ENCODE results near the gene ZNF516.

ZNF516 gene

GRCh38 chr18:76433788-76434187 is 61.3 kb downstream of the ZNF516 start:
- Histone ChIP-seq H2AFZ (ENCODE audit: low read depth, low read length) (no peak overlapping the region), H3K4me1 (ENCODE audit: insufficient read depth, low read length) (no peaks in the 10 kb centered on the region), H3K9ac (ENCODE audit: low read depth, low read length) (no peak overlapping the region), H3K27ac (ENCODE audit: low read length) (no peak overlapping the region), H3K4me3 (ENCODE audit: low read depth in 1 of 2, low read length in 2 of 2) (no peak overlapping the region), H3K79me2 (ENCODE audit: insufficient read depth, low read length) (no peaks in the 10 kb centered on the region), H3K4me2 (ENCODE audit: insufficient read depth, low read length) (no peak overlapping the region), H4K20me1 (ENCODE audit: insufficient read depth, low read length) (no peaks in the 10 kb centered on the region), H3K9me3 (ENCODE audit: insufficient read depth, low read length, severe bottlenecking) (no peaks in the 10 kb centered on the region), H3K27me3 (ENCODE audit: insufficient read depth, low read length, poor library complexity) (no peaks in the 10 kb centered on the region), H3K36me3 (ENCODE audit: insufficient read depth, low read length) (no peaks in the 10 kb centered on the region)
- ATAC-seq (ENCODE audit: insufficient read depth, low read depth), result no peak
- no peak for DNase-seq
- TF ChIP-seq CTCF (IDR thresholded peaks at IDR 0.05; ENCODE audit: borderline replicate concordance, extremely low read depth, low read length, poor library complexity, severe bottlenecking) (no peak), EZH2 (IDR thresholded peaks at IDR 0.05; ENCODE audit: borderline replicate concordance, low read depth, low read length, severe bottlenecking) (no peak)

- H3K9ac ChIP-seq (ENCODE audit: low read depth, low read length), result no peak overlapping the region
- no peaks in the 10 kb centered on the region for H4K20me1 ChIP-seq (ENCODE audit: insufficient read depth, low read length)
- TF ChIP-seq CTCF (IDR thresholded peaks at IDR 0.05; ENCODE audit: borderline replicate concordance, extremely low read depth, low read length, poor library complexity, severe bottlenecking), result no peak
- no peak for TF ChIP-seq EZH2 (IDR thresholded peaks at IDR 0.05; ENCODE audit: borderline replicate concordance, low read depth, low read length, severe bottlenecking)
- H3K4me1 ChIP-seq (ENCODE audit: insufficient read depth, low read length), result no peaks in the 10 kb centered on the region
- H3K27me3 ChIP-seq (ENCODE audit: insufficient read depth, low read length, poor library complexity), result no peaks in the 10 kb centered on the region
- no peak overlapping the region for H2AFZ ChIP-seq (ENCODE audit: low read depth, low read length)
- no peaks in the 10 kb centered on the region for H3K36me3 ChIP-seq (ENCODE audit: insufficient read depth, low read length)
- H3K9me3 ChIP-seq (ENCODE audit: insufficient read depth, low read length, severe bottlenecking), result no peaks in the 10 kb centered on the region
- H3K4me2 ChIP-seq (ENCODE audit: insufficient read depth, low read length), result no peak overlapping the region
- H3K79me2 ChIP-seq (ENCODE audit: insufficient read depth, low read length), result no peaks in the 10 kb centered on the region
- no peak overlapping the region for H3K4me3 ChIP-seq (ENCODE audit: low read depth in 1 of 2, low read length in 2 of 2)
- ATAC-seq (ENCODE audit: insufficient read depth, low read depth) (no peak), DNase-seq (no peak)
- no peak overlapping the region for H3K27ac ChIP-seq (ENCODE audit: low read length)
Observed at GRCh38 chr18:76432970-76433767, 61.9 kb downstream of the ZNF516 start.

- Histone ChIP-seq H3K9ac (ENCODE audit: low read depth, low read length) (no peak overlapping the region), H4K20me1 (ENCODE audit: insufficient read depth, low read length) (no peaks in the 10 kb centered on the region), H3K4me2 (ENCODE audit: insufficient read depth, low read length) (no peak overlapping the region), H3K36me3 (ENCODE audit: insufficient read depth, low read length) (no peaks in the 10 kb centered on the region), H3K79me2 (ENCODE audit: insufficient read depth, low read length) (no peaks in the 10 kb centered on the region), H3K4me3 (ENCODE audit: low read depth in 1 of 2, low read length in 2 of 2) (no peak overlapping the region), H3K27me3 (ENCODE audit: insufficient read depth, low read length, poor library complexity) (no peaks in the 10 kb centered on the region), H3K27ac (ENCODE audit: low read length) (no peak overlapping the region), H2AFZ (ENCODE audit: low read depth, low read length) (no peak overlapping the region), H3K4me1 (ENCODE audit: insufficient read depth, low read length) (no peaks in the 10 kb centered on the region), H3K9me3 (ENCODE audit: insufficient read depth, low read length, severe bottlenecking) (no peaks in the 10 kb centered on the region)
- ATAC-seq (ENCODE audit: insufficient read depth, low read depth), result no peak
- TF ChIP-seq CTCF (IDR thresholded peaks at IDR 0.05; ENCODE audit: borderline replicate concordance, extremely low read depth, low read length, poor library complexity, severe bottlenecking), result no peak
- TF ChIP-seq EZH2 (IDR thresholded peaks at IDR 0.05; ENCODE audit: borderline replicate concordance, low read depth, low read length, severe bottlenecking), result no peak
- no peak for DNase-seq
Observed at GRCh38 chr18:76432274-76432755, 62.7 kb downstream of the ZNF516 start.
